GM12874 (cell line): ENCODE measurements around the gene VRTN.

ENCODE experiments used
- TF ChIP-seq, protein P1 (sequence below): IDR thresholded peaks from 2 replicates; pipeline ENCODE4 v1.5.1; 2011; ENCODE audit warnings: low read depth, mild to moderate bottlenecking, control low read depth, low read length, moderate library complexity; ENCODE audit not compliant: insufficient read depth

The VRTN gene

GRCh38 chr14:74391479-74391878 is 43.2 kb downstream of the VRTN start:
- TF ChIP-seq, protein P1, sequence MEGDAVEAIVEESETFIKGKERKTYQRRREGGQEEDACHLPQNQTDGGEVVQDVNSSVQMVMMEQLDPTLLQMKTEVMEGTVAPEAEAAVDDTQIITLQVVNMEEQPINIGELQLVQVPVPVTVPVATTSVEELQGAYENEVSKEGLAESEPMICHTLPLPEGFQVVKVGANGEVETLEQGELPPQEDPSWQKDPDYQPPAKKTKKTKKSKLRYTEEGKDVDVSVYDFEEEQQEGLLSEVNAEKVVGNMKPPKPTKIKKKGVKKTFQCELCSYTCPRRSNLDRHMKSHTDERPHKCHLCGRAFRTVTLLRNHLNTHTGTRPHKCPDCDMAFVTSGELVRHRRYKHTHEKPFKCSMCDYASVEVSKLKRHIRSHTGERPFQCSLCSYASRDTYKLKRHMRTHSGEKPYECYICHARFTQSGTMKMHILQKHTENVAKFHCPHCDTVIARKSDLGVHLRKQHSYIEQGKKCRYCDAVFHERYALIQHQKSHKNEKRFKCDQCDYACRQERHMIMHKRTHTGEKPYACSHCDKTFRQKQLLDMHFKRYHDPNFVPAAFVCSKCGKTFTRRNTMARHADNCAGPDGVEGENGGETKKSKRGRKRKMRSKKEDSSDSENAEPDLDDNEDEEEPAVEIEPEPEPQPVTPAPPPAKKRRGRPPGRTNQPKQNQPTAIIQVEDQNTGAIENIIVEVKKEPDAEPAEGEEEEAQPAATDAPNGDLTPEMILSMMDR = no peak

DNA sequence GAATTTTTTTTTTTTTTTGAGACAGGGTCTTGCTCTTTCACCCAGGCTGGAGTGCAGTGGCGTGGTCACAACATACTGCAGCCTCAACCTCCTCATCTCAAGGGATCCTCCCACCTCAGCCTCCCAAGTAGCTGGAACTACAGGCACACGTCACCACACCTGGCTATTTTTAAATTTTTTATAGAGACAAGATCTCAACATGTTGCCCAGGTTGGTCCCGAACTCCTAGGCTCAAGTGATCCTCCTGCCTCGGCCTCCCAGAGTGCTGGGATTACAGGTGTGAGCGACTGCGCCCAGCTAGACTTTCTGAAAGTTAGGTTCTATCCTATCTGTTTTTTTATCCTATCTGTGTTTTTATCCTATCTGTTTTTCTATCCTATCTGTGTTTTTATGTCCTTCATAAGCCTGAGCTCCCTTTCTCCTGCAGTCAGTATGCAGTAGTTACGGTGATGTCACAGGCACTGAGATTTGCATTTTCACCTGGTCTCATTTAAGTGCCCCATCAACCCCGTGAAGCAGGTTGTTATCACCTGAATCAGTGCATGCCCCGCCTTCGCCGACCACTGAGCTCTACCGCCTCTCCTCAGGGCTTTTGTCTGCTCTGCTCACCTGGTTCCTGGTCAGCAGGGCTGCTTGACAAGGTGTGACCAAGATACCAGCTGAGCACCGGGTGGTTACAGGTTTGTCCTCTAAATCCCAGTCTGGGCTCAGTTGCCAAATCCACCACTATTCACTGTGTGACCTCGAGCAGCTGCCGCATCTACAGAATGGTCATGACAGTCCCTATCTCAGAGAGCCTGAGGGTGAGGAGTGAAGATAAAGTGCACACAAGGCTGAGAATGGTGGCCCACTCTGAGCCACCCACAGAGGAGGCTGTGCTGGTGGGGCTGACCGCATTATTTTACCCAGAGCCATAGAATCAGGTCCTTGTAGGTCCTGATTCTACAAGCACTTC is 44.6 kb downstream of the VRTN start:
- TF ChIP-seq, protein P1 = no peak

- TF ChIP-seq, protein P1 = no peak
Measured at GRCh38 chr14:74394549-74394948, 46.3 kb downstream of the VRTN start.

DNA sequence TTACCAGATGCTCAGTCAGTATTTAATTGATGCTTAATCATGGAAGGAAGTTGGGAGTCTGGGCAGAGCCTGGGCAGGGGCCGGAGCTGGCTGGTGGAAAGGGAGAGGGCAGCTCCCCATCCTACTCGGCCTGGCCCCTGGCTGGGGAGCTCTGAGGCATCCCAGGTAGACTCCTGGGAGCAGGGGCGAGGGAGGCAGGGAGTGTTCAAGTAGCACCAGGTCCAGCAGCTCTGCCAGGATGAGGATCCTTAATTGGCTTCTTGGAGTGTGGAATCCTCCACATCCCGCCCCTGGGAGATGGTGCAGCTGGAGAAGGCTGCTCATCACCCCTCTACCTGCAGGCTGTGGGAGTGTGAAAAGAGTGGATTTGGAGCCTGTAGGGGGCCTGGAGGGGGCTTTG is 46.8 kb downstream of the VRTN start:
- TF ChIP-seq, protein P1 = no peak

DNA sequence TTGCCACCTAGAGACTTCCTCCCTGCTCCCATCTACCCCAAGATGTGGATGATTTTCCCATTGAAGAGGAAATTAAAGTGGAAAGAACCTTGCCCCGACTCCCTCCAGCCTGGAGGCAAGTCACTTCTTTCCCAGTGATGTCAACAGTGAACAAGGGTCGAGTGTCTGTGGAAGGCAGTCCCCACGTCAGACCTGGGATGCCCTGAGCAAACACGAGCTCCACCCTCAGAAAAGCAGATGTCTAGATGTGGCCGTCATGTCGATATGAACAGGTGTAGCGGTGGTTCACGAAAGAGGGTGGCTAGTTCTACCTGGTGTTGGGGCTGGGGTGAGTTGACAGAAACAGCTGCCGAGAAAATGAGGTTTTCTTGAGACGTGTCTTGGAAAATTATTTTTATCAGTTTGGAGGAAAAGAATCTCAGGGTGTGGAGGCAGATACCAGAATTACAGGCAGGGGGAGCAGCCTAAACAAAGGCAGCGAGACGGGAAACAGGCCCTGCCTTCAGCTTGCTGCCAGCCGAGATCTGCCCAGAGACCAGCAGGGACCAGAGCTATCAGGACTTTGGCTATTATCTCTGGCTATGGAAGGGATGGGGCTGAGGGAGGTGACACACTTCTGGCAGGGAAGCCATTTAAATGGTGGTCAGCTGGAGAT is 51.9 kb downstream of the VRTN start:
- TF ChIP-seq, protein P1 = no peak

- TF ChIP-seq, protein P1 = no peak
Measured at GRCh38 chr14:74400919-74401503, 52.7 kb downstream of the VRTN start.
